Measurements from ENCODE around the gene CHDH. TPM values are rescaled to one million over a fixed set of nuclear protein-coding genes. Genes with fewer than 3 reads are reported as not detected.

The CHDH gene
- total RNA-seq, 1 donor from 2014 or later = 1.7 TPM

DNA sequence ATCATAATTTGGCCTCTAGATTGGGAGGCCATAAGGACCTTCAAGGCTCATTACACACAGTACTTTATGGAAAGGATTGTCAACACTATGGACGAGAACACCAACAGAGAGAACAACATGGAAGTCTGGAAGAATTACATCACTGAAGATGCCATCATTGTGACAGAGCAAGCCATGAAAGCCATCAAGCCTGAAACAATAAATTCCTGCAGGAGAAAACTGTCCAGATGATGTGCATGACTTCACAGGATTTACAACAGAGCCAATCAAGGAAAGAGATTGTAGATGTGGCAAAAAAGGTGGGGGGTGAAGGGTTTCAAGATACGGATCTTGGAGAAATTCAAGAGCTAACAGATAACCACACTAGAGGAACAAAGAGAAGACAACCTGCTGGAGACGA is 16.0 kb upstream of the CHDH start:
- Histone ChIP-seq H3K36me3 (peaks cover 0 to 43% of the 10 kb centered on the region in 2 donors), H3K4me3 (no peak overlapping the region), H3K27ac (no peak overlapping the region), H3K9me3 (no peaks in the 10 kb centered on the region), H3K4me1 (no peaks in the 10 kb centered on the region), H3K27me3 (no peaks in the 10 kb centered on the region)
- intact Hi-C loops (cut with DNase I) = no loop called here
- no peak for DNase-seq (ENCODE audit: extremely low spot score in 2 of 2)
- TF ChIP-seq POLR2A (IDR thresholded peaks at IDR 0.05) = no peak
- no peak for TF ChIP-seq POLR2AphosphoS5 (IDR thresholded peaks at IDR 0.05; ENCODE audit: insufficient read depth in 1 of 2, low read depth in 1 of 2)
- TF ChIP-seq, protein P1, sequence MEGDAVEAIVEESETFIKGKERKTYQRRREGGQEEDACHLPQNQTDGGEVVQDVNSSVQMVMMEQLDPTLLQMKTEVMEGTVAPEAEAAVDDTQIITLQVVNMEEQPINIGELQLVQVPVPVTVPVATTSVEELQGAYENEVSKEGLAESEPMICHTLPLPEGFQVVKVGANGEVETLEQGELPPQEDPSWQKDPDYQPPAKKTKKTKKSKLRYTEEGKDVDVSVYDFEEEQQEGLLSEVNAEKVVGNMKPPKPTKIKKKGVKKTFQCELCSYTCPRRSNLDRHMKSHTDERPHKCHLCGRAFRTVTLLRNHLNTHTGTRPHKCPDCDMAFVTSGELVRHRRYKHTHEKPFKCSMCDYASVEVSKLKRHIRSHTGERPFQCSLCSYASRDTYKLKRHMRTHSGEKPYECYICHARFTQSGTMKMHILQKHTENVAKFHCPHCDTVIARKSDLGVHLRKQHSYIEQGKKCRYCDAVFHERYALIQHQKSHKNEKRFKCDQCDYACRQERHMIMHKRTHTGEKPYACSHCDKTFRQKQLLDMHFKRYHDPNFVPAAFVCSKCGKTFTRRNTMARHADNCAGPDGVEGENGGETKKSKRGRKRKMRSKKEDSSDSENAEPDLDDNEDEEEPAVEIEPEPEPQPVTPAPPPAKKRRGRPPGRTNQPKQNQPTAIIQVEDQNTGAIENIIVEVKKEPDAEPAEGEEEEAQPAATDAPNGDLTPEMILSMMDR (IDR thresholded peaks at IDR 0.05) = no peak

DNA sequence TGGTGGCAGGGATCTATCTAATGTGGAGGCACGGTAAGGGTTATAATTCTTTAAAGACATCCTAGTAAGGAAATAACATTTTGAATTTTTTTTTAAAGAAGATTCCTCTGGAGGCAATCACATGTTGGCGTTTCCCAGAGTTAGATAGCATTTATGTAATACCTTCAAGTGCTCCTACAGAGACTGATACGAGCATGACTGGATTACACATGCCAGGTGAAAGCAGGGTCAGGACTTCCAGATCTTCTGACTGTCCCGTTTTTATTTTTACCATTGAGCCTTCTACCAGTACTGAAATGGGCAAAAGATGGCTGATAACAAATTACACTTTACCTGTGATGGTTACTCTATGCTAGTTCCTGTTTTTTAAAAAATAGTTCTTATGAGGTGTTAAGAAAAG is 14.0 kb upstream of the CHDH start:
- H3K27me3 ChIP-seq = no peaks in the 10 kb centered on the region

DNA sequence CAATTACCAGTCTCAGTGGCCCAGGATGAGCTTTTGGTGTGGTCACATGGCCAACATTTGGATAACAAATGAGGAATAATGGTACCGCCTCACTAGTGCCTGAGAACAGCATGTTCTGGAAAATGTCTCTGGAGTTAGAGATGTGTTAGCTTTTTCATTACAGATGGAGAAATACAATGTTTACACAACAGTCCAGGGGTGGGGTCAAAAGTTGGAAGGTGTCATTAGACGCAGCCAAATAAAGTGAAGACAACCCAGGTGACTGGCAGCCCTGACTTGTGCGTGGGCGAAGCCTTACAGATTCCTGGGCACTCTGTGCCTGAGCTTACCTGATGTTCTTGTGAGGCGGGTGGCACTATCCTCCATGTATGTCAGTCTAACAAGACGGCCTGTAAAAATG is 13.0 kb upstream of the CHDH start:
- Histone ChIP-seq H3K27me3 (no peaks in the 10 kb centered on the region), H3K4me3 (no peak overlapping the region), H3K27ac (no peak overlapping the region), H3K4me1 (no peaks in the 10 kb centered on the region), H3K9me3 (no peaks in the 10 kb centered on the region), H3K36me3 (peaks cover 0 to 19% of the 10 kb centered on the region in 2 donors)
- DNase-seq (ENCODE audit: extremely low spot score in 2 of 2) = no peak
- intact Hi-C loops (cut with DNase I) = no loop called here
- TF ChIP-seq POLR2AphosphoS5 (IDR thresholded peaks at IDR 0.05; ENCODE audit: insufficient read depth in 1 of 2, low read depth in 1 of 2) (no peak), POLR2A (IDR thresholded peaks at IDR 0.05) (no peak)
- TF ChIP-seq, protein P1 (IDR thresholded peaks at IDR 0.05) = no peak

More for the DNA sequence above, 14.0 kb upstream of the CHDH start:
- no peak overlapping the region for H3K4me3 ChIP-seq
- peaks cover 0 to 29% of the 10 kb centered on the region in 2 donors for H3K36me3 ChIP-seq
- no peak for TF ChIP-seq POLR2AphosphoS5 (IDR thresholded peaks at IDR 0.05; ENCODE audit: insufficient read depth in 1 of 2, low read depth in 1 of 2)
- TF ChIP-seq, protein P1 (IDR thresholded peaks at IDR 0.05) = no peak
- no peak for TF ChIP-seq POLR2A (IDR thresholded peaks at IDR 0.05)
- H3K4me1 ChIP-seq = no peaks in the 10 kb centered on the region
- intact Hi-C loops (cut with DNase I) = no loop called here
- no peaks in the 10 kb centered on the region for H3K9me3 ChIP-seq
- DNase-seq (ENCODE audit: extremely low spot score in 2 of 2) = no peak
- H3K27ac ChIP-seq = no peak overlapping the region

DNA sequence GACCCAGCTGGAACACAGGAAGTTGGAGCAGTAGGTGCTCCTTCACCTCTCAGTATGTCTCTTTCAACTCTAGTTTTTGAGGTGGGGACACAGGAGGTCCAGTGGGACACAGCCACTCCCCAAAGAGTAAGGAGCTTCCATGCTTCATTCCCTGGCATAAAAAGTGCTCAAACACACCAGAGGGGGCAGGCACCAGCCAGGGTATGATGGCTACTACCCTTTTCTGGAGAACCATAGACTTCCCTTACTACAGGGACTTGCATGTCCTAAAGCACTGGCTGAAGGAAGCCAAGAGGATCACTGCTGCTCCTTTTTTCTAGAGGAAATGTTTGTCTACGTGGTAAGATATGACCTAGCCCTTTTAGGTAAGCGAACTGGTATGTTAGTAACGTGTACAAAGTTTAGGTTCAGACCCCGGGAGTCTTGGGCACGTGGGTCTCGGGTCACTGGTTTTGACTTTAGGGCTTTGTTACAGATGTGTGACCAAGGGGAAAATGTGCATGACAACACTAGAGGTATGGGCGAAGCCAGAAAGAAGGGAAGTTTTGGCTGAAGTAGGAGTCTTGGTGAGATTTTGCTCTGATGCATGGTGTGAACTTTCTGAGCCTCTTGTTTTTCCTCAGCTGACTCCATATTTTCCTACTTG is 12.0 kb upstream of the CHDH start:
- TF ChIP-seq POLR2AphosphoS5 (IDR thresholded peaks at IDR 0.05; ENCODE audit: insufficient read depth in 1 of 2, low read depth in 1 of 2) (no peak), POLR2A (IDR thresholded peaks at IDR 0.05) (no peak)
- TF ChIP-seq, protein P1 (IDR thresholded peaks at IDR 0.05) = no peak
- Histone ChIP-seq H3K9me3 (no peaks in the 10 kb centered on the region), H3K27me3 (no peaks in the 10 kb centered on the region), H3K36me3 (peaks cover 0 to 16% of the 10 kb centered on the region in 2 donors), H3K4me3 (no peak overlapping the region), H3K27ac (no peak overlapping the region), H3K4me1 (no peaks in the 10 kb centered on the region)
- no peak for DNase-seq (ENCODE audit: extremely low spot score in 2 of 2)
- intact Hi-C loops (cut with DNase I) = no loop called here

DNA sequence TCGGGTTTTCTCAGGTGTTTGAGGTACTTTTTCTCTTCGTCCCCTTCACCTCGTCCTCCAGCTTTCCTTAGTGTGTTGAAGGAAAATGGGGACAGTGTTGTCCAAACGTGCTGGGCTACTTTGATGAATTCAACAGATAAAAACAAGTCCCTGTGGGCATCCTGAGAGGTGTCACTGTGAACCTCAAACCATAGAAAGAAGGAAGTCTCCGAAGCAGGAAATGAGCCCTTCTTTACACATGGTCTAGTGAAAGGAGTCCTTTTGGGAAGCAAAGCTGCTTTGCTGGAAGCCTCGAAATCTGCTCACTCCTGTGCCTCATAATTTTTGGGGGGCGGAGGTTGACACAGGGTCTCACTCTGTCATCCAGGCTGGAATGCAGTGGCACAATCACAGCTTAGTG is 10.7 kb upstream of the CHDH start:
- H3K27ac ChIP-seq = no peak overlapping the region
- no peaks in the 10 kb centered on the region for H3K4me1 ChIP-seq
- no peaks in the 10 kb centered on the region for H3K27me3 ChIP-seq
- H3K9me3 ChIP-seq = no peaks in the 10 kb centered on the region
- H3K4me3 ChIP-seq = no peak overlapping the region
- intact Hi-C loops (cut with DNase I) = no loop called here
- peaks cover 0 to 11% of the 10 kb centered on the region in 2 donors for H3K36me3 ChIP-seq
- TF ChIP-seq POLR2A (IDR thresholded peaks at IDR 0.05) (no peak), POLR2AphosphoS5 (IDR thresholded peaks at IDR 0.05; ENCODE audit: insufficient read depth in 1 of 2, low read depth in 1 of 2) (no peak)
- TF ChIP-seq, protein P1 (IDR thresholded peaks at IDR 0.05) = no peak
- DNase-seq (ENCODE audit: extremely low spot score in 2 of 2) = no peak
